Measurements from ENCODE around the gene RTTN. TPM values are rescaled to one million over a fixed set of nuclear protein-coding genes. Genes with fewer than 3 reads are reported as not detected.

The RTTN gene
- polyA plus RNA-seq, 1 donor, result 8.6 TPM

GRCh38 chr18:70156886-70157285 lies 48.6 kb downstream of the RTTN start:
- Histone ChIP-seq H3K4me1 (ENCODE audit: control insufficient read depth, insufficient read depth, low read length) (no peaks in the 10 kb centered on the region), H3K27ac (ENCODE audit: low read length) (no peak overlapping the region), H3K27me3 (ENCODE audit: control insufficient read depth, insufficient read depth, low read length) (no peaks in the 10 kb centered on the region), H3K4me3 (ENCODE audit: low read length) (no peak overlapping the region), H3K9me3 (ENCODE audit: control insufficient read depth, low read depth, low read length) (no peaks in the 10 kb centered on the region), H3K36me3 (ENCODE audit: control insufficient read depth, insufficient read depth, low read length) (peaks cover 17% of the 10 kb centered on the region)
- WGBS (ENCODE audit: insufficient coverage, low lambda C conversion rate), result no CpG with 5 or more reads among the region's 8 CpGs
- no peak for DNase-seq

DNA sequence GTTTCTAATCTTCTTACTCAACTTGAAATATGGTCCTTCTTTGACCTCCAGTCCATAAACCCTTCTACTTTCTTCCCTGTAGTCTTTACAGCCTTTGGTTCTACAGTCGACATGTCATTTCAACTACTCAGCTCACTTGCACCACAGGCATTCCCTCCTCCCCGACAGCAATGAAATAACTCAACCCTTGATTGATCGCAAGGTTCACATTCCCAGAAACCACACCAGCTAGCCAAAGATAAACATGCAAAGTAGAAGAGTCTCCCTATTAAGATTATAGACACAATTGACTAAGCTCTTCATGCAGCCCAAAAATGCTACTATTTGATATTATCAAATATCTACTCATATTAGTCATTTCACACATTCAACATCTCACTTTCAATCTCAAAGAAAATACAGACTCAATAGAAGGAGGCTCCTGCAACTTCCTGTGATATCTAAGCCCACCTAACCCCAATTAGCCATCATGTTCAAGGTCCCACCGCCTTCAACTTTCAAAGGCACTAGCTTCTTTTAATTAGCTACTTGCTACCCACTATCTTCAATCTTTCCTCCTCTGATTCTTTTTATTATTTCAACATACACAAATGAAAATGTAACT lies 50.8 kb downstream of the RTTN start:
- Histone ChIP-seq H3K4me3 (ENCODE audit: low read length) (no peak overlapping the region), H3K27ac (ENCODE audit: low read length) (no peak overlapping the region), H3K36me3 (ENCODE audit: control insufficient read depth, insufficient read depth, low read length) (peaks cover 18% of the 10 kb centered on the region), H3K4me1 (ENCODE audit: control insufficient read depth, insufficient read depth, low read length) (no peaks in the 10 kb centered on the region), H3K9me3 (ENCODE audit: control insufficient read depth, low read depth, low read length) (no peaks in the 10 kb centered on the region), H3K27me3 (ENCODE audit: control insufficient read depth, insufficient read depth, low read length) (no peaks in the 10 kb centered on the region)
- WGBS (ENCODE audit: insufficient coverage, low lambda C conversion rate), result no CpG with 5 or more reads among the region's 4 CpGs
- peak; percentile 68 to 80 for DNase-seq

- Histone ChIP-seq H3K4me3 (ENCODE audit: low read length) (no peak overlapping the region), H3K27ac (ENCODE audit: low read length) (no peak overlapping the region), H3K27me3 (ENCODE audit: control insufficient read depth, insufficient read depth, low read length) (no peaks in the 10 kb centered on the region), H3K36me3 (ENCODE audit: control insufficient read depth, insufficient read depth, low read length) (peaks cover 10% of the 10 kb centered on the region), H3K9me3 (ENCODE audit: control insufficient read depth, low read depth, low read length) (no peaks in the 10 kb centered on the region), H3K4me1 (ENCODE audit: control insufficient read depth, insufficient read depth, low read length) (no peaks in the 10 kb centered on the region)
- no peak for DNase-seq
- WGBS (ENCODE audit: insufficient coverage, low lambda C conversion rate), result 40% methylated on average over 1 of the region's 3 CpGs
Observed at GRCh38 chr18:70151614-70152013, 53.9 kb downstream of the RTTN start.

GRCh38 chr18:70149616-70150301 lies 55.7 kb downstream of the RTTN start:
- Histone ChIP-seq H3K36me3 (ENCODE audit: control insufficient read depth, insufficient read depth, low read length) (peaks cover 8% of the 10 kb centered on the region), H3K27me3 (ENCODE audit: control insufficient read depth, insufficient read depth, low read length) (no peaks in the 10 kb centered on the region), H3K4me1 (ENCODE audit: control insufficient read depth, insufficient read depth, low read length) (no peaks in the 10 kb centered on the region), H3K4me3 (ENCODE audit: low read length) (no peak overlapping the region), H3K27ac (ENCODE audit: low read length) (no peak overlapping the region), H3K9me3 (ENCODE audit: control insufficient read depth, low read depth, low read length) (no peaks in the 10 kb centered on the region)
- 95% methylated on average over 3 of the region's 5 CpGs for WGBS (ENCODE audit: insufficient coverage, low lambda C conversion rate)
- no peak for DNase-seq

GRCh38 chr18:70149156-70149555 lies 56.3 kb downstream of the RTTN start:
- Histone ChIP-seq H3K27me3 (ENCODE audit: control insufficient read depth, insufficient read depth, low read length) (no peaks in the 10 kb centered on the region), H3K4me1 (ENCODE audit: control insufficient read depth, insufficient read depth, low read length) (no peaks in the 10 kb centered on the region), H3K9me3 (ENCODE audit: control insufficient read depth, low read depth, low read length) (no peaks in the 10 kb centered on the region), H3K36me3 (ENCODE audit: control insufficient read depth, insufficient read depth, low read length) (peaks cover 8% of the 10 kb centered on the region), H3K27ac (ENCODE audit: low read length) (no peak overlapping the region), H3K4me3 (ENCODE audit: low read length) (no peak overlapping the region)
- DNase-seq, result no peak
- no CpG with 5 or more reads among the region's 2 CpGs for WGBS (ENCODE audit: insufficient coverage, low lambda C conversion rate)

DNA sequence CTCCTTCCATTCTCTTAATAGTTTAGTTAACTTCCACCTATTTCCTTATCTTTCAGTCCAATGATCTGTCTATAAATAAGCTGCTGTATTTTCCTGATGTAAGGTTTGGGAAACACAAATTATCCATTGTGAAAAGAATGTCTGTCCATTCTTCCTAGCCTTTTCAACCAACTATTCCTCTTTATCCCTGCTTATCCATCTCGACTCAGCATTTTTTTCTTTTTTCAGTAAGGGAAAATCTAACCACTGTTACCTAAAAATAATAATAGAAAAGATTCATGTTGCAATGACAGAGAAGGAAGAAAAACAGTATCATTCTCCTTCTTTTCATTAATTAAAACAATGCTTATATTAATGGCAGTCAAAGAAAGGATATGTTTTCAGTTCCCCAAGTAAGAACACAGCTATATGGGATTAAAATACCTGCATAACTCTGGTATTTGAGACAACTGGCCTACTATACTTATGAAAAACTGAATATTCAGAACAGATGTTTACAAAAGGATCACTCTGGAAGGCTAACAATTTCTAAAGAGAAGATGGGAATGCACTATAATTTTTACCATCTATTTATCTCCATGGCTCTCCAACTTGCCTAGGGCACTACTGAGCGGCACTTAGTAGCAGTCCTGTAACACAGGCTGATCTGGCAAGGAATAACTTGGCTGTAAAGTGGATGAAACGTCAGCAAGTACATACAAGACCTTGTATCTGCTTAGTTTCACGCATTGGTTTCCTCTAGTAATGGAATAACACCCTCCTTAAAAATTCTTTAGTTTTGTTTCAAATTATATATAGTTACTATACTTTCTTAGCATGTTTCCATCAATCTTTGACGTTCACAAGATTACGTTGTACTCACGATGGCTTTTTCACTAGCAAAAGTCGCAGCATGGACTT lies 57.2 kb downstream of the RTTN start:
- Histone ChIP-seq H3K27me3 (ENCODE audit: control insufficient read depth, insufficient read depth, low read length) (no peaks in the 10 kb centered on the region), H3K4me1 (ENCODE audit: control insufficient read depth, insufficient read depth, low read length) (no peaks in the 10 kb centered on the region), H3K9me3 (ENCODE audit: control insufficient read depth, low read depth, low read length) (no peaks in the 10 kb centered on the region), H3K27ac (ENCODE audit: low read length) (no peak overlapping the region), H3K4me3 (ENCODE audit: low read length) (no peak overlapping the region), H3K36me3 (ENCODE audit: control insufficient read depth, insufficient read depth, low read length) (peaks cover 9% of the 10 kb centered on the region)
- DNase-seq, result no peak
- 72% methylated on average over 5 of the region's 8 CpGs for WGBS (ENCODE audit: insufficient coverage, low lambda C conversion rate)

DNA sequence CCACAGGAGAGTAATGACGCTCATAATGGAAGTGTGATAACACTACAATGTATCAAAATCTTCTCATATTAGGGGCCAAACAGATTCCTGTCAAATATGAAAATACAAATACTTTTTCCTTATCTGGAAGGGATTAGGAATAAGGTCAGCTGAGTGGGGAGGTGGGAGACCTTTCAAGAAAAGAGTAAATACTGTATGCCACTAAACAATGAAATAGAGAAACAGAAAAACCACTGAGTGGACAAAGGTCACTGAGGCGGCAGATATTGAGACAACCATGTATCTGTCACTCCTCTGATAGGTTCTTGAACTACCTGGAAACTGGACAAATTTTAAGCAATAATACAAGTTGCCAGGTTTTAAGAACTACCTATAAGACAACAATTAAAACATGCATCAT lies 59.3 kb downstream of the RTTN start:
- no CpG with 5 or more reads among the region's 2 CpGs for WGBS (ENCODE audit: insufficient coverage, low lambda C conversion rate)
- no peak for DNase-seq
- H3K4me1 ChIP-seq (ENCODE audit: control insufficient read depth, insufficient read depth, low read length), result no peaks in the 10 kb centered on the region
- no peaks in the 10 kb centered on the region for H3K27me3 ChIP-seq (ENCODE audit: control insufficient read depth, insufficient read depth, low read length)
- H3K27ac ChIP-seq (ENCODE audit: low read length), result no peak overlapping the region
- no peak overlapping the region for H3K4me3 ChIP-seq (ENCODE audit: low read length)
- no peaks in the 10 kb centered on the region for H3K9me3 ChIP-seq (ENCODE audit: control insufficient read depth, low read depth, low read length)
- peaks cover 12% of the 10 kb centered on the region for H3K36me3 ChIP-seq (ENCODE audit: control insufficient read depth, insufficient read depth, low read length)

GRCh38 chr18:70142001-70142400 lies 63.5 kb downstream of the RTTN start:
- Histone ChIP-seq H3K4me1 (ENCODE audit: control insufficient read depth, insufficient read depth, low read length) (no peaks in the 10 kb centered on the region), H3K36me3 (ENCODE audit: control insufficient read depth, insufficient read depth, low read length) (peaks cover 7% of the 10 kb centered on the region), H3K27me3 (ENCODE audit: control insufficient read depth, insufficient read depth, low read length) (no peaks in the 10 kb centered on the region), H3K27ac (ENCODE audit: low read length) (no peak overlapping the region), H3K4me3 (ENCODE audit: low read length) (no peak overlapping the region), H3K9me3 (ENCODE audit: control insufficient read depth, low read depth, low read length) (no peaks in the 10 kb centered on the region)
- DNase-seq, result no peak
- no CpG with 5 or more reads among the region's 3 CpGs for WGBS (ENCODE audit: insufficient coverage, low lambda C conversion rate)

GRCh38 chr18:70139138-70139537 lies 66.3 kb downstream of the RTTN start:
- no peaks in the 10 kb centered on the region for H3K9me3 ChIP-seq (ENCODE audit: control insufficient read depth, low read depth, low read length)
- H3K27ac ChIP-seq (ENCODE audit: low read length), result no peak overlapping the region
- H3K4me1 ChIP-seq (ENCODE audit: control insufficient read depth, insufficient read depth, low read length), result no peaks in the 10 kb centered on the region
- H3K36me3 ChIP-seq (ENCODE audit: control insufficient read depth, insufficient read depth, low read length), result peaks cover 7% of the 10 kb centered on the region
- no peak for DNase-seq
- H3K27me3 ChIP-seq (ENCODE audit: control insufficient read depth, insufficient read depth, low read length), result no peaks in the 10 kb centered on the region
- WGBS (ENCODE audit: insufficient coverage, low lambda C conversion rate), result 71% methylated on average over 1 of the region's 1 CpG
- no peak overlapping the region for H3K4me3 ChIP-seq (ENCODE audit: low read length)

GRCh38 chr18:70135604-70136003 lies 69.9 kb downstream of the RTTN start:
- no peaks in the 10 kb centered on the region for H3K9me3 ChIP-seq (ENCODE audit: control insufficient read depth, low read depth, low read length)
- no peak overlapping the region for H3K4me3 ChIP-seq (ENCODE audit: low read length)
- H3K27me3 ChIP-seq (ENCODE audit: control insufficient read depth, insufficient read depth, low read length), result no peaks in the 10 kb centered on the region
- WGBS (ENCODE audit: insufficient coverage, low lambda C conversion rate), result 80% methylated on average over 1 of the region's 2 CpGs
- no peaks in the 10 kb centered on the region for H3K4me1 ChIP-seq (ENCODE audit: control insufficient read depth, insufficient read depth, low read length)
- peak in 1 of 2 donors; percentile 16 for DNase-seq
- peaks cover 2% of the 10 kb centered on the region for H3K36me3 ChIP-seq (ENCODE audit: control insufficient read depth, insufficient read depth, low read length)
- no peak overlapping the region for H3K27ac ChIP-seq (ENCODE audit: low read length)

Data from large intestine (tissue), 3 donors.